COR-L47 (cell line): ENCODE data around the gene MTOR.
"Not testable (repeated sequence)": the region's sequence is repeated elsewhere in the genome, so short reads cannot be mapped to it uniquely, and the experiment has no call there.

Experiments used
- DNase-seq: peaks from one replicate; lab custom pipeline; 2025; lab: John Stamatoyannopoulos, UW

The MTOR gene

DNA sequence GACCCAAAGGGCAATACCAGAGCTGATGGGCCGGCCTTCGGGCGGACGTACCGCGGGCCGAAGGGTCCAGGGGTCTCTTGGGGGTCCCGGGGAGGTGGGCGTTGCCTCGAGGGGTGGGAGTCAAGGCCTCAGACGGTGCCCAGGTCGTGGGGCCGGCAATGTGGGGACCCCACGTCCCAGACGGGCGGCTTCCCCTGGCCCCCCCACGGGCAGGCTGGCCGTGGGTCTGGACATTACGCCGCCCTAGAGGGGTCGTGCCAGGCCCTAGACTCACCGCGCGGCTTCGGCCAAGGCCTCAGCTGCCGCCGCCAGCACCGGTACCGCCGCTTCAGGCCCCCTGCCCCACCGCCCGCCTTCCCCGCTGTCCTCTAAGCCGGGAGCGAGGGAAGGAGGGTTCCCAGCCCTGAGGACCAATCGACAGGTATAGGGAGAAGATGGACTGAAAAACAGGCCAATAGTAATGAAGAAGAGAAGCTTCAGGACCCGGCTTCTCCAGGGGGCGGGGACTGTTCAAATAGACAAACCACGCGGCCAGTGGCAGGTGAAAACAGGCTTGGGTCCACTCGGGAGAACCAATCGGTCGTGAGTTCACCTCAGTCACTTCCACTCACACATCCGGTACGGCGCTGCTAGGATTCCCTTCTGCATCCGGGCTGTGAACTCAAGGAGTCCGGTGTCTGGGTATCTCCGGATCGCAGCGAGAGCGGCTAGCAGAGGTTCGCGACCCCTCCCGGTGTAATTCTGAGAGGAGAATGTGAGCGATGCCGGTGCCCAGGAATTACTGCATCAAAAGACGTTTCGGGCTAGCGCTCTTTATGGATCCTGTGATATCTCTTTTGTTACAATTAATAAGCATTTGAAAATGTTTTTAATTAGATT, at the start of gene MTOR:
TSS of gene MTOR (minus strand) at position 381 of the 879 bp plus-strand sequence. CDS start 3,142 bp downstream, outside the sequence.
- DNase-seq, result peak; percentile 100

DNA sequence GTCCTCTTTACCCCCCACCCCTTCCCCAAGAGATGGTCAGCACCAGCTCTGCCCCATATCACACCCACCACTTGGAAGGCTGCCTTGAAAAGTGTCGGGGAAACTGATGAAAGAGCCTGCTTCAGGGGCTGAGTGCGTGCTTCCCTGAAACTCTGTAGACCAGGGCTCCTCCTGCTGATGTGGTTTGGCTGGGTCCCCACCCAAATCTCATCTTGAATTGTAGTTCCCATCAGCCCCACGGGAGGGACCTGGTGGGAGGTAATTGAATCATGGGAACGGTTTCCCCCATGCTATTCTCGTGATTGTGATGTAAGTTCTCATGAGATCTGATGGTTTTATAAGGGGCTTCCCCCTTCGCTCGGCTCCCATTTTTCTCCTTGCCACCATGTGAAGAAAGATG, 47.0 kb upstream of the MTOR start:
- DNase-seq, result no peak

DNA sequence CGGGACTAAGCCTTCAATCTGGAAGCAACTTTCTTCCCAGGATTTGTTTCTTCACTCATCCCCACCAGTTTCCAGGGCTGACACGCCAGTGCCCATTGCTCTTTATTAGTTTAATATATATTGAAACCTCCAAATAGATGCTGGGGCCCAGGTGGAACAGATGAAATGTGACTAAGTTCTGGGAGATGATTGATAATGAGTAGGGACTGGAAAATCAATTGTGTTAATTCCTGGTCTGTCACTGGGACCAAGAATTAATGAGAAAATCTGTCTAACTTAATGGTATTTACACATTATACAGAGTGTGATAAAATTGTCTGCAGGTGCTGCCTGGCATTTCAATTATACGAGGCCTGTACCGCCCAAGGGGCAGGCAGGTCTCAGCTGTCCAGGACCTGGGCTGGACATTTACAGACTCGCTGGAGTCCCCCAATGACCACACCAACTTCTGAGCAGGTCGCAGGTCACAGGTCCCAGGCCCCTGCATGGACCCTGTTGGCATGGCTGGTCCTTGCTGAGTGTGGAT, 46.4 kb upstream of the MTOR start:
- no peak for DNase-seq

DNA sequence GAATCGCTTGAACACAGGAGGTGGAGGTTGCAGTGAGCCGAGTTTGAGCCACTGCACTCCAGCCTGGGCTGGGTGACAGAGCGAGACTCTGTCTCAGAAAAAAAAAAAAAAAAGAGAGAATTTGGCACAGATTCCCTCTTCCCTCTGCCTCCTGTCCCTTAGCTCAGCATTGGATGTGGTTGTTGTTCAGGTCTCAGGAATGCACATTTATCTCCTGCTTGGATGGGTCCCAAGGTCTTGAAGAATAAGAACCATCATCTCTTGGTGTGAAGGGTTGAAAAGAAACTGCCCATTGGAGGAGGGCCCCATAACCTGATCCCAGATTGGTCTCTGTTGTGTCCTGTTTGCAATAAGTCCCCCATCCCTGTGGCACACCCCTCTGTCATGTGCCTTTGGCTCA, 45.5 kb upstream of the MTOR start:
- no peak for DNase-seq

DNA sequence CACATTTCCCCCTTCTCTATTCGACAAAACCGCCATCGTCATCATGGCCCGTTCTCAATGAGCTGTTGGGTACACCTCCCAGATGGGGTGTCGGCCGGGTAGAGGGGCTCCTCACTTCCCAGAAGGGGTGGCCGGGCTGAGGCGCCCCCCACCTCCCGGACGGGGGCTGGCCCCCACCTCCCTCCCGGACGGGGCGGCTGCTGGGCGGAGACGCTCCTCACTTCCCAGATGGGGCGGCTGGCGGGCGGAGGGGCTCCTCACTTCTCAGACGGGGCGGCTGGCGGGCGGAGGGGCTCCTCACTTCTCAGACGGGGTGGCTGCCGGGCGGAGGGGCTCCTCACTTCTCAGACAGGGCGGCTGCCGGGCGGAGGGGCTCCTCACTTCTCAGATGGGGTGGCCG, 43.2 kb upstream of the MTOR start:
- DNase-seq, result not testable (repeated sequence)

DNA sequence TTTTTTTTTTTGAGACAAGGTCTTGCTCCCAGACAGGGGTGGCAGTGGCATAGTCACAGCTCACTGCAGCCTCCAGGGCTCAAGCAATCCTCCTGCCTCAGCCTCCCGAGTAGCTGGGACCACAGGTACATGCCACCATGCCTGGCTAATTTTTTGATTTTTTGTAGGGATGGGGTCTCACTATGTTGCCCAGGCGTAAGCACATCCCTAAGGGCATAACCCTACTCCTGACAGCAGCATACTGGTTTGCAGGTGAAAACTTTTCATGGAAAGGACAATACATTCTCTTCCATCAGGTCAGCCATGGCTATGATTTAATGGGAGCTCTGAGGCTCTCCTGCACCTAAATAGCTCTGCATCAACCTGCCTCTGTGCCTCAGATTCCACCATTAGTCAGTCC, 40.0 kb upstream of the MTOR start:
- DNase-seq, result no peak

DNA sequence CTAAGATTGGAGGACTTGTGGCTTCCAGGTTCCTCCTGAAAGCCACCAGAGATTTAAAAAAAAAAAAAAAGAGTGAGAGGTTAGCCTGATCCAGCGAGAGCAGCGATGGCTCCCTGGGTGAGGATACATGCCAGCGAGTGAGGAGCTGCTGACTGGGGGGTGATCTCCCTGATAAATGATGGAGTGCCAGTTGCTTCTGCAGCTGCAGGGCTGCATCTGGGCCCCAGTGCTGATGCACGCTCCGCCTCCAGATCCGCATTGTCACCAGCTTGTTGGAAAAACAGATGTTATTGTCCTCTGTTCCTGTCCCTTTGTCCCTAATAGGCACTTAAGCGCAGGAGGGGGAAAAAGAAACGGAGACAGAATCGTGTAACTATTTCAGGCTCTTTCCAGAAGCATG, 39.2 kb upstream of the MTOR start:
- DNase-seq, result no peak

DNA sequence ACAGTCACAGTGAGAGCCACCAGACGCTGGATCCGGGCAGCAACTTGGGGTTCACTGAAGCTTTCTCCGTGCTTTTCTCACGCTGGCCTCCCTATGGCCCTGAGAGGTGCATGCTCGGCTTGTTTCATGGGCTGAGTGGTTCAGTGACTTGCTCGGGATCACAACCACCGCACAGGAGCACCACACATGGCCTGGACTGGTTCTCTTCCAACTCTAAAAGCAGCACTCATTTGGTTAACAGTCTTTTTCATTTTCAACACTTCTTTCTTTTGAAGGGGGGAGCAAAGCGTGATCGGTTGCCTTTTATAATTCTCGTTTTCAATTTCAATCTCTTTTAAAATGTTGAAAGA, 36.8 kb upstream of the MTOR start:
- DNase-seq, result no peak

DNA sequence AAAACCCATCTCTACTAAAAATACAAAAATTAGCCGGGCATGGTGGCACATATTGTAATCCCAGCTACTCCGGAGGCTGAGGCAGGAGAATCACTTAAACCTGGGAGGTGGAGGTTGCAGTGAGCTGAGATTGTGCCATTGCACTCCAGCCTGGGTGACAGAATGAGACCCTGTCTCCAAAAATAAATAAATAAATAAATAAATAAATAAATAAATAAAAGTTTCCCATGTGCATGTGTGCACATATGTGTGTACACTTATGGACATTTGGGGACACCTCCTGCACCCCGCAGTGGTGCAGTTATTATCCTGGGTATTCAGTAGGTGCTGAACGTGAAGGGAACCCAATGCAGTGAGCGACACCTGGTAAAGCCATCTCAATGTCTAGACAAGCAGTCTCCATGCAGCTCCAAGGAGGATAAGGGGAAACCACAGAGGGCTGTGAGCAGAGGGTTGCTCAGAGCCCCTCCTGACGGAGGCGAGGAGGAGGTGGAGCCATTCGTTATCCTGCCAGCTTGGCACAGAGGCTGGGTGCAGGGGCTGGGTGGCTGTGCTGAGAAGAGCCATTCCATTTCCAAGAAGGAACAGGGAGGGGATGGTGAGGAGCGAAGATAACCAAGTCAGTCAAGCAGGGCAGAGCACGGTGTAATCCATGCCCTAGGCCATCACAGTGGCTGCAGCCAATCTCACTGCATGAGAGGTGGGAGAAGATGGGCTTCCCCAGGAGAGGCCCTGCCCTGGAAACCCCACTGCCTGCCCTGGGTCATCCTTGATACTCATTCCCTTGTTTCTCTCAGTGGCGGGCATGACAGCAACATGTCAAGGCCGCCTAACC, 36.3 kb upstream of the MTOR start:
- DNase-seq, result no peak

DNA sequence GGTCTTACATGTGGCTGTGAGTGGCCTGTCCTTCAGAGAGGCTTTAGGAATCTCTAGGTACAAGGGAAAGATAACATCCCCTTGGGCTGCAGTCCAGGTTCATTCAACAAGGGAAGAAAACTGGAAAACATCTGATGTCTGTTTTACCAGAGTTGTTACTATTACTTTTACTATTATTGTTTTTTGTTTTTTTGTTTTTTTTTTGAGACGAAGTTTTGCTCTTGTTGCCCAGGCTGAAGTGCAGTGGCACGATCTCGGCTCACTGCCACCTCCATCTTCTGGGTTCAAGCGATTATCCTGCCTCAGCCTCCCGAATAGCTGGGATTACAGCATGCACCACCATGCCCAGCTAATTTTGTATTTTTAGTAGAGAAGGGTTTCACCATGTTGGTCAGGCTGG, 35.4 kb upstream of the MTOR start:
- not testable (repeated sequence) for DNase-seq

DNA sequence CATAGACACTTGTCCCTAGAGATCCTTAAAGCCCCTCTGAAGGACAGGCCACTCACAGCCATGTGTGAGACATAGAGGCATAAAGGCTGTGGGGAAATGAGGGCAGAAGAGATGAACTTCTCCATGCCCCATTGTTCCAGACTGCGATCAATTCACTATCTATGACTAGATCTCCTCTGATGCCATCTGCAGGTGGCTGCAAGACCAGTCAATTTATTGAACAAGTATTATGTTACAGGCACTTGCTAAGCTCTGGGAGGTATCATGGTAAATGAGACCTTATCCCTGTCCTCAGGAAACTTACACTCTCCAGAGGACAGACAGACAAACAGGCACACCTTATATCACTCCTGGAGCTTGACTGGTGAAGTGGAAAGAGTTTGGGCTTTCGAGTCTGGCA, 33.6 kb upstream of the MTOR start:
- DNase-seq, result no peak

DNA sequence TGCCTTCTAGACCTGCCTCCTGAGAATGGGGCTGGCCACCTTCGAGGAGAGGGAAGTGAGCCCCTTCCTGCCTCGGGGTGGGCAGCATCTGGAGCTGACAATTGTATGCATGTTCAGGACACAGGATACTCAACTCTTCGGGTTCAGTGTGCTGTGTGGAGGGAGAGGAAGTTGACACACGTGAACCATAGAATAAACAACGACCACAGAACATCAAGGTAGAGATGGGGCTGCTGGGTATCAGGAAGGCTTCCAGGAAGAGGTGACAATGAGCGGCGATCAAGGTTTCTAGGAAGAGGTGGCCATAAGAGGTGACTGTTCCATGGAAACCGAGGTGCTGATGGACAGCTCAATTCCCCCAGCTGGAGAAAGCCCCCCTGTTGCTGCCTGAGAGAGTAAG, 32.6 kb upstream of the MTOR start:
- no peak for DNase-seq

DNA sequence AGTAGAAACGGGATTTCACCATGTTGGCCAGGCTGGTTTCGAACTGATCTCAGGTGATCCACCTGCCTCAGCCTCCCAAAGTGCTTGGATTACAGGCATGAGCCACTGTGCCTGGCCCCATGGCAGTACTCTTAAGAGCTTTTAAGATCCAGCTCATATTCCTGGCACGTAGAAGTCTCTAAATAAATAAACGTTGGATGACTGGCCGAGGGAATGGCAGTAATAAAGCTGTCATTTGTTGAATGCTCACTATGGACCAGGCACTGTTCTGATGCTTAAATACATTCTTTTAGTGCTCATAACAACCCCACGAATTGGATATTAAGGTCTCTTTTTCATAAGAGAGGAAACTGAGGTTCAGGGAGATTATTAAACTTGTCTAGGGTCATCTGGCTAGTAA, 31.5 kb upstream of the MTOR start:
- DNase-seq, result no peak

DNA sequence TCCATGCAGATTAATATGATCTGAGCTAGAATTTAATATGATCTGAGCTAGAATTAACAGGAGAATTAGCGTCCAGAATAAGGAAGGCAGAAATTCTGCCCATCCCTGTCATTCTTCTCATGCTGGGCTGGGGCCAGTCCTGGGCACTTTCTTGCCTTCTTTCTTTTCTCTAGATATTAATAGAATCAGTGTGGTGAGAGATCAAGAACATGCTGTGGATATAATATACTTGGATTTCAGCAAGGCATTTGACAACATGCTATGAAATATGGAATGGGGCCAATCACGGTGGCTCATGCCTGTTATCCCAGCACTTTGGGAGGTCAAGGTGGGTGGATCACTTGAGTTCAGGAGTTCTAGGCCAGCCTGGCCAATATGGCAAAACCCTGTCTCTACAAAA, 28.7 kb upstream of the MTOR start:
- DNase-seq, result no peak

DNA sequence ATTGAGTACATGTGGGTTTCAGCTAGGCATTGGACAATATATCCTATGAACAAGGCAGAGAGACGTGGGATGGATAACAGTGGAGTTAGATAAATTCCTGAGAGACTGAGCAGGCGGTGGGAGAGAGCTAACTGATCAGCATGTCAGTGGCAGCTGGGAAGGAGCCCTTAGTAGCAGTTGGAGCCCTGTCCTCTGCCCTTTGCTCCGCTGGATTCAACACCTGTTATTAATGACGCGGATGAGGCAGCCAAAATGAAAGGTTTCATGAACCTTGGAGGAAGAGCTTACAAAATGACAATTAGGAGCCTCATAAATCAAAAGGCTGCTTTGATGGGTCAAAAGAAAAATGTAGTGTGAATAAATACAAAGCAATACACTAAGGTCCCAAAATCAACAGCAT, 26.7 kb upstream of the MTOR start:
- DNase-seq, result no peak

DNA sequence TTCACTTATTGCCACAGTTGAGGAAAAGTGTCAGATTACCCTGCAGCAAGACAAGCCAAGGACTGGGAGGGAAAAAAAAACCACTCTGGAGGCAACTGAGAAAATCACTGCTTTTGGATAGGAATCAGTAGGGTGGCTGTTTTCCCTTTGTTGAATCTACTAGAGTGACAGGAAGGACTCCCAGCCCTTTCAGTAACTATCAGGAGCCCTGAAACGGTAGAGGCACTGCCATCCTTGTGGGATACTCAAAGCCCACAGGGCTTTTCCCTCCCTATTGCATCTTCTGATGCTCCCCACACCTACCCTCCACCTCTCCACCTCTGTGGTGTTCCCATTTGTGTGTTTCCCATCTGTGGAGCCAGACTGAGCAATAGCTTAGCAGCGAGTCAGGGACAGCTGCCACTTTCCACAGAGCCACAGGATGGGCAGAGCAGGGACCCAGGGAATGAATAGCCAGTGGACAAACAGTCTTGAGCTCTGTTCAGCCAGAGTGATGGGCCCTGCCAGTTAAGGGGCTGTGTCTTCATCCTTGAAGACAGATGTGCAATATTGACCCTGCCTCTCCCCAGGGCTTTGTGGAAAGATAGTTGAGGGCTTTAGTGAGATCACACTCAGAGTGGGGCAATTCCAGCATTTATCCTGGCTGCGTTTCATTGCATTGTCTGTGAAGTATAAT, 24.5 kb upstream of the MTOR start:
- no peak for DNase-seq

DNA sequence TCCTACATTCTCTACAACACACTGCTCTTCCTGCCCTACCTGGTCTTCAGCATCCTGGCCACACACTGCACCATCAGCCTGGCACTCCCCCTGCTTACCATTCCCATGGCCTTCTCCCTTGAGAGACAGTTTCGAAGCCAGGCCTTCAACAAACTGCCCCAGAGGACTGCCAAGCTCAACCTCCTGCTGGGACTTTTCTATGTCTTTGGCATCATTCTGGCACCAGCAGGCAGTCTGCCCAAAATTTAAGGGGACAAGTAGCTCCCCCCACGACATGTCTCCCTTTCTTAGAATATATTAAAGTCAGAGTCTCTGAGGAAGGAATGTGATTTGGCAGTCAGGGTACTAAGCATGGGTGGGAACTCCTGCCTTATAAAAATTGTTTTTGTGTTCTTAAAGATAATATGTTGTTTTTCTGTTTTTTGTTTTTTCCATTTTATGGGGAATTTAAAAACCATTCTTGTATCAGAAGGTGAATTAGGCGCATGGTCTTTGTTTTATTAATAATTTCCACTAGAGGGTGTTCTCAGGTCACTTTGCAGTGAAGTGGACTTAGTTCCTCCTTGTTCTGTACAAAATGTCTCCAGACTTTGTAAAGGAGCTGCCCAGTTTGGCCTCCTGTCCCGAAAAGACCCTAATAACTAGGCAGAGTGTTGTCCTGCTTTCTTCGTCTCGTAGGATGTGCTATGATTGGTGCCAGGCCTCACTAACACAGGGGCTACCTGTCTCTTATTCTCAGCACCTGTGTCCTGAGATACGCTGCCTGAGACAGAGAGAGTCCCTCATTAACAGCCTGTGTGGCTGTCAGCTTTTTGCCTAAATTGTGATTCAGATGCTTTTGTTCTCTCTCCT, 23.8 kb upstream of the MTOR start:
- peak; percentile 25 for DNase-seq

DNA sequence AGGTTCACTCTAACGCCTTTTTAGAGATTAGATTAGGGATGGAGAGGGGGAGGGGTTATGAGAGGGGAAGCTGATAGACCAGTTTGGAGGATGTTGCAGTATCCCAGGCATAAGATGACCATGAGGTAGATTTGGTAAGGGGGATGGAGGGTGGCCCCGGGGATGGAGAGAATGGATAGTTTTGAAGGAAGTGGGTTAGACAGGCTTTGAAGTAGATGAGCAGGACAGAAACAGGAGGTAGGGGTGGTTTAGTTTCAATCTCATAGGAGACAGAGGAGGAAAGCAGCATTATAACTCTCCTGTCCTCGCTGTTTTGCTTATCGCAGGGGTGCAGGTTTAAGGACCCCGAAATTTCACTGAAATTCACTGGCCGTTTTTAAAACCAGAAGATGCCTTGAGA, 22.4 kb upstream of the MTOR start:
- no peak for DNase-seq

DNA sequence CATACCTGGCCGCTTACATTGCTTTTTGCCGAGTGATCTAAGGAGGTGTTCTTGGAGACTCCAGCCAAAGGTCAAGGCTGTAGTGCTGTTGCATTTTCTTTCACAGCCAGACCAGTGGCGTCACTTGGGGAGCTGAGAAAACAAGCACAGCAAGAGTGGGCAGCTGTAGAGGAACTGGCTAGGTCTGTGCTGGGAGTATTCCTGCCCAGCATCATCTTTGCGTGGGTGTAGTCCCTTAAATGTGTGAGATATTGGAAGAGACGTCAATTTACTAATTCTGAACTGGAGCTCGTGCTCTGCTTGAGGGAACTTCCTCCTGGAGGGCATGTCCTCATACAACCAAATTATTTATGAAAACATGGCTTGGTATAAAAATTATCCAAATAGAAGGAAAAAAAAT, 20.8 kb upstream of the MTOR start:
- DNase-seq, result no peak

DNA sequence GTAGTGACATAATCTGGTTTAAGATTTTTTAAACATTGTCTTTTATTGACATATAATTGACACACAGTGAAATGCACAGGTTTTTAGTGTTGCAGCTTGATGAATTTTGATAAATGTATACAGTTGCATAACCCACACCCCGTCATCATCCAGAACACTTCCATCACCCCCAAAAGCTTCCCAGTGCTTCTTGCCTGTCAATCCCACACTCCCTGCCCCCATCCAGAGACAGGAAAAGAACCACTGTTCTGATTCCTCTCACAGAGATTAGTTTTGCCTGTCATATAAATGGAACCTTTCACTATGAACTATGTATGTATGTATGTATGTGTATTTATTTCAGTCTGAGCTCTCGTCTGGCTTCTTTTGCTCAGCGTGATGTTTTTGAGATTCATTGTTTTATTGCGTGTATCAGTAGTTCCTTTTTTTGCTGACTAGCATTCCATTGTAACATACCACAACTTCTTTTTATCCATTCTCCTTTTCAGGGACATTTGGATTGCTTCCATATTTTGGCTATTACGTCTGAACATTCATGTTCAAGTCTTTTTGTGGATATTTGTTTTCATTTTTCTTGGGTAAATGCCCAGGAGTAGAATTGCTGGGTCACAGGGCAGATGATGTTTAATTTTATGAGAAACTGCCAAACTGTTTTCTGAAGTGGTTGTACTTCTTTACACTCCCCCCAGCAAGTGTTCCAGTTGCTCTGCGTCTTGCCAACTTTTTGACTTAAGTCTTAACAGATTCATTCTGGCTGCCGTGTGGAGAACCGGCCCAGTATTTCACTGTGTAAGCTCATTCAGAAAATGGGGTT, 19.4 kb upstream of the MTOR start:
- no peak for DNase-seq
